ENCODE data around the gene HNRNPH1.

DNA sequence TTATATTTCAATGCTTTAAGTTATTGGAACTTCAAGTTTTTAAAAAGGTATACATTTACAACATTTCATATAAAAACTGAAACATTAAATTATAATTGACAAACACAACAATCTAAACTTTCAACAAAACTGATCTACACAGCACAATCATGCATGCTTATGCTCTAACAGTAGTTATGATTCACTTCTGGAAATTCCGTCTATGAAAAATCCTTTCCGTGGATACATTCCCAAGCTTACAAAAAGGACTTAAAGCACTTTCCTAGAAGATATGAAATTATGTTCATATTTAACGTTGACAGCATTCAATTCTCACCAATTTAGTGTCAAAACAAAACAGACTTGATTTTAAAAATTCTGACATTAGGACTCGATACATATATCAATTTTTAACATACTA lies 3.7 kb downstream of the HNRNPH1 start:
- no peak for TF ChIP-seq POLR2A (IDR thresholded peaks at IDR 0.05)
- TF ChIP-seq, protein P1, sequence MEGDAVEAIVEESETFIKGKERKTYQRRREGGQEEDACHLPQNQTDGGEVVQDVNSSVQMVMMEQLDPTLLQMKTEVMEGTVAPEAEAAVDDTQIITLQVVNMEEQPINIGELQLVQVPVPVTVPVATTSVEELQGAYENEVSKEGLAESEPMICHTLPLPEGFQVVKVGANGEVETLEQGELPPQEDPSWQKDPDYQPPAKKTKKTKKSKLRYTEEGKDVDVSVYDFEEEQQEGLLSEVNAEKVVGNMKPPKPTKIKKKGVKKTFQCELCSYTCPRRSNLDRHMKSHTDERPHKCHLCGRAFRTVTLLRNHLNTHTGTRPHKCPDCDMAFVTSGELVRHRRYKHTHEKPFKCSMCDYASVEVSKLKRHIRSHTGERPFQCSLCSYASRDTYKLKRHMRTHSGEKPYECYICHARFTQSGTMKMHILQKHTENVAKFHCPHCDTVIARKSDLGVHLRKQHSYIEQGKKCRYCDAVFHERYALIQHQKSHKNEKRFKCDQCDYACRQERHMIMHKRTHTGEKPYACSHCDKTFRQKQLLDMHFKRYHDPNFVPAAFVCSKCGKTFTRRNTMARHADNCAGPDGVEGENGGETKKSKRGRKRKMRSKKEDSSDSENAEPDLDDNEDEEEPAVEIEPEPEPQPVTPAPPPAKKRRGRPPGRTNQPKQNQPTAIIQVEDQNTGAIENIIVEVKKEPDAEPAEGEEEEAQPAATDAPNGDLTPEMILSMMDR (IDR thresholded peaks at IDR 0.05), result no peak
